Mesenchymal stem cell (in vitro differentiated cells and primary cell): ENCODE data around the gene COL15A1.
"Not testable (repeated sequence)": the region's sequence is repeated elsewhere in the genome, so short reads cannot be mapped to it uniquely, and the experiment has no call there.

ENCODE experiments used
- DNase-seq: peaks from one replicate; pipeline ENCODE4 v3.0.0-alpha.2; 2013
- H2AFZ ChIP-seq: one replicate; pipeline ENCODE4 v1.6.1; 2013; ENCODE audit warnings: low read depth, mild to moderate bottlenecking, control low read depth, inconsistent platforms, low read length, moderate library complexity
- H2AK5ac ChIP-seq: 2 replicates; pipeline ENCODE4 v1.6.1; 2013; ENCODE audit warnings: low read length, moderate library complexity, mild to moderate bottlenecking, inconsistent platforms; ENCODE audit not compliant: severe bottlenecking
- H2BK120ac ChIP-seq: one replicate; pipeline ENCODE4 v1.6.1; 2013; ENCODE audit warnings: low read depth, mild to moderate bottlenecking, inconsistent platforms, low read length, moderate library complexity
- H2BK12ac ChIP-seq, 2 experiments: one replicate each; pipeline ENCODE4 v1.6.1; 2013; ENCODE audit warnings: inconsistent platforms in 2 of 2, low read length in 2 of 2, mild to moderate bottlenecking in 2 of 2, moderate library complexity in 2 of 2, control low read depth in 1 of 2
- H2BK15ac ChIP-seq: one replicate; pipeline ENCODE4 v1.6.1; 2013; ENCODE audit warnings: mild to moderate bottlenecking, low read depth, inconsistent platforms; ENCODE audit not compliant: poor library complexity, severe bottlenecking
- H2BK5ac ChIP-seq: 2 replicates; pipeline ENCODE4 v1.6.1; 2013; ENCODE audit warnings: low read depth, mild to moderate bottlenecking, low read length, control low read depth, inconsistent platforms; ENCODE audit not compliant: poor library complexity, severe bottlenecking
- H3K14ac ChIP-seq, 2 experiments: one replicate each; pipeline ENCODE4 v1.6.1; 2013; ENCODE audit warnings: inconsistent platforms in 2 of 2, low read length in 2 of 2, control low read depth in 1 of 2, mild to moderate bottlenecking in 1 of 2, moderate library complexity in 1 of 2
- H3K18ac ChIP-seq, 2 experiments: one replicate each; pipeline ENCODE4 v1.6.1; 2013; ENCODE audit warnings: inconsistent platforms in 2 of 2, low read length in 2 of 2, control low read depth in 1 of 2, low read depth in 1 of 2, mild to moderate bottlenecking in 1 of 2
- H3K23ac ChIP-seq, 2 experiments: one replicate each; pipeline ENCODE4 v1.6.1; 2013; ENCODE audit warnings: inconsistent platforms in 2 of 2, low read length in 2 of 2, mild to moderate bottlenecking in 2 of 2, moderate library complexity in 2 of 2, control low read depth in 1 of 2
- H3K27ac ChIP-seq: 2 replicates; pipeline ENCODE4 v1.5.1; 2013; ENCODE audit warnings: mild to moderate bottlenecking, moderate library complexity, low read length, control low read depth, inconsistent platforms; ENCODE audit not compliant: poor library complexity, severe bottlenecking
- H3K27me3 ChIP-seq, 2 experiments: 2 replicates each; pipeline versions ENCODE4 v1.6.1 to v1.7.0; 2013; ENCODE audit warnings: low read length in 2 of 2, mild to moderate bottlenecking in 2 of 2, moderate library complexity in 2 of 2, control low read depth in 1 of 2, inconsistent platforms in 1 of 2; ENCODE audit not compliant: control insufficient read depth in 1 of 2, insufficient read depth in 1 of 2
- H3K36me3 ChIP-seq, 2 experiments: 2 replicates each; pipeline versions ENCODE4 v1.6.1 to v1.7.0; 2013; ENCODE audit warnings: low read length in 2 of 2, control low read depth in 1 of 2, inconsistent platforms in 1 of 2, low read depth in 1 of 2, mild to moderate bottlenecking in 1 of 2; ENCODE audit not compliant: insufficient read depth in 2 of 2, control insufficient read depth in 1 of 2
- H3K4ac ChIP-seq, 2 experiments: one replicate each; pipeline ENCODE4 v1.6.1; 2013; ENCODE audit warnings: inconsistent platforms in 2 of 2, low read length in 2 of 2, mild to moderate bottlenecking in 2 of 2, moderate library complexity in 2 of 2, control low read depth in 1 of 2, low read depth in 1 of 2
- H3K4me1 ChIP-seq: 2 replicates; pipeline ENCODE4 v1.6.1; 2013; ENCODE audit warnings: low read depth, low read length, control low read depth; ENCODE audit not compliant: control insufficient read depth, insufficient read depth
- H3K4me2 ChIP-seq: 2 replicates; pipeline ENCODE4 v1.6.1; 2013; ENCODE audit warnings: low read length, mild to moderate bottlenecking, inconsistent platforms; ENCODE audit not compliant: poor library complexity, severe bottlenecking
- H3K4me3 ChIP-seq, 2 experiments: 2 replicates each; pipeline versions ENCODE4 v1.5.1 to v1.7.0; 2013; ENCODE audit warnings: low read length in 2 of 2, mild to moderate bottlenecking in 2 of 2, control low read depth in 1 of 2, low read depth in 1 of 2; ENCODE audit not compliant: insufficient read depth in 1 of 2
- H3K79me1 ChIP-seq: replicated peaks from 2 replicates; pipeline ENCODE4 v1.6.1; 2013; ENCODE audit warnings: mild to moderate bottlenecking, control low read depth, low read length, inconsistent platforms; ENCODE audit not compliant: poor library complexity, severe bottlenecking
- H3K9ac ChIP-seq: 2 replicates; pipeline ENCODE4 v1.7.0; 2013; ENCODE audit warnings: mild to moderate bottlenecking, low read length, moderate library complexity
- H3K9me3 ChIP-seq: 2 replicates; pipeline ENCODE4 v1.7.0; 2013; ENCODE audit warnings: mild to moderate bottlenecking, low read length; ENCODE audit not compliant: control insufficient read depth
- H4K8ac ChIP-seq: one replicate; pipeline ENCODE4 v1.6.1; 2013; ENCODE audit warnings: inconsistent platforms, mild to moderate bottlenecking, low read length, moderate library complexity
- H4K91ac ChIP-seq: one replicate; pipeline ENCODE4 v1.6.1; 2013; ENCODE audit warnings: mild to moderate bottlenecking, low read length, inconsistent platforms
- WGBS: methylation state at CpG from one replicate; pipeline ENCODE4 v1.1.7; 2013; ENCODE audit warnings: mixed read lengths; 5-methylcytosine and 5-hydroxymethylcytosine counted together

Gene COL15A1

DNA sequence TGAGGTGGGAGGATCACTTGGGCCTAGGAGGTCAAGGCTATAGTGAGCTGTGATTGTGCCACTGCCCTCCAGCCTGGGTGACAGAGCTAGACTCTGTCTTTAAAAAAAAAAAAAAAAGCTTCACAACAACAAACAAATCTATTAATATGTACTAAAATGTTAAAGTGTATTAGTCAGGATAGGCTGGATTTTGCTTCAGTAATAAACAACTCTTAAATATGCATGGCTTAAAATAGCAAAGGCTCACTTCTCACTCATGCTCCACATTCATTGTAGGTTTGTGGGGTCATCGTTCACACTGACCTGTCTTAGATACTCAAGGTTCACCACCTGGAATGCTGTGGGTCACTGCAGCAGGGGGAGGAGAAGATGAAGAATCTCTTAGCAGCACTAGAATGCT, 33.8 kb upstream of the COL15A1 start:
- peak; percentile 34 for DNase-seq
- peaks cover 19% of the 10 kb centered on the region for H3K4me1 ChIP-seq
- H3K27ac ChIP-seq, result no peak overlapping the region
- no peak overlapping the region for H3K4me3 ChIP-seq
- H4K91ac ChIP-seq, result peak overlapping the region; percentile 6
- H2BK15ac ChIP-seq, result no peak overlapping the region
- H3K9me3 ChIP-seq, result no peaks in the 10 kb centered on the region
- no peak overlapping the region for H2BK120ac ChIP-seq
- H3K79me1 ChIP-seq, result no peaks in the 10 kb centered on the region
- H3K27me3 ChIP-seq, result no peaks in the 10 kb centered on the region
- H2BK12ac ChIP-seq, result peak overlapping the region; percentile 22 to 37
- H3K36me3 ChIP-seq, result no peaks in the 10 kb centered on the region
- no peak overlapping the region for H4K8ac ChIP-seq
- H3K18ac ChIP-seq, result peak overlapping the region in 1 of 2 experiments; percentile 25
- WGBS, result 100% methylated on average over 1 of the region's 1 CpG
- no peak overlapping the region for H2AK5ac ChIP-seq
- no peak overlapping the region for H3K14ac ChIP-seq
- H2BK5ac ChIP-seq, result no peak overlapping the region
- no peak overlapping the region for H3K4ac ChIP-seq
- H2AFZ ChIP-seq, result no peak overlapping the region
- no peak overlapping the region for H3K9ac ChIP-seq
- H3K23ac ChIP-seq, result no peak overlapping the region
- no peak overlapping the region for H3K4me2 ChIP-seq

- no peaks in the 10 kb centered on the region for H3K79me1 ChIP-seq
Observed at GRCh38 chr9:98911042-98911441, 32.7 kb upstream of the COL15A1 start.

DNA sequence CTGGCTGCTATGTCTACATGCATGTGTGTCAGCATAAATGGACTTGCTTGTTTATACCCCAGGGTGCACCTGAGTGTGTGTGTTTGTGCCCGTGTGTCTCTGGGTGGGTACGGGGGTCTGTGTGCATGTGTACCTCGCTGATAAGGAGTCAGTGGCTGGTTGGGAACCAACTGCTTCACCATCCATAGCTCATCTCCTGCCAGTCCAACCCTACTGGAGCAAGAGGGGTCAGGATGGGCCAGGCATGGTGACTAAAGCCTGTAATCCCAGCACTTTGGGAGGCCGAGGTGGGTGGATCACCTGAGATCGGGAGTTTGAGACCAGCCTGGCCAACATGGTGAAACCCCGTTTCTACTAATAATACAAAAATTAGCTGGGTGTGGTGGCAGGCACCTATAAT, 32.0 kb upstream of the COL15A1 start:
- not testable (repeated sequence) for H3K36me3 ChIP-seq, H3K18ac ChIP-seq, H3K4me2 ChIP-seq, H2BK5ac ChIP-seq, H3K79me1 ChIP-seq, H3K9ac ChIP-seq, H4K91ac ChIP-seq, H3K14ac ChIP-seq, H2AFZ ChIP-seq, H2AK5ac ChIP-seq, H4K8ac ChIP-seq, DNase-seq, H3K27ac ChIP-seq, H3K27me3 ChIP-seq, H2BK120ac ChIP-seq, H3K9me3 ChIP-seq, H3K4me3 ChIP-seq, H2BK15ac ChIP-seq, H3K23ac ChIP-seq, H3K4ac ChIP-seq
- Histone ChIP-seq H3K4me1 (peaks cover 15% of the 10 kb centered on the region), H2BK12ac (peak overlapping the region in 1 of 2 experiments; percentile 93)
- WGBS, result 92% methylated on average over 6 of the region's 6 CpGs

More at GRCh38 chr9:98911042-98911441, 32.7 kb upstream of the COL15A1 start:
- Histone ChIP-seq H3K27me3 (no peaks in the 10 kb centered on the region), H3K4me3 (no peak overlapping the region), H2BK15ac (no peak overlapping the region), H3K18ac (no peak overlapping the region), H4K8ac (no peak overlapping the region), H3K9me3 (no peaks in the 10 kb centered on the region), H3K9ac (no peak overlapping the region), H3K4me1 (peaks cover 19% of the 10 kb centered on the region), H3K14ac (no peak overlapping the region), H2AFZ (no peak overlapping the region), H2BK120ac (no peak overlapping the region), H2BK5ac (no peak overlapping the region), H3K23ac (no peak overlapping the region), H4K91ac (no peak overlapping the region), H3K4me2 (no peak overlapping the region), H2BK12ac (no peak overlapping the region), H3K36me3 (no peaks in the 10 kb centered on the region), H3K27ac (no peak overlapping the region), H3K4ac (no peak overlapping the region), H2AK5ac (no peak overlapping the region)
- no peak for DNase-seq
- 93% methylated on average over 5 of the region's 5 CpGs for WGBS

DNA sequence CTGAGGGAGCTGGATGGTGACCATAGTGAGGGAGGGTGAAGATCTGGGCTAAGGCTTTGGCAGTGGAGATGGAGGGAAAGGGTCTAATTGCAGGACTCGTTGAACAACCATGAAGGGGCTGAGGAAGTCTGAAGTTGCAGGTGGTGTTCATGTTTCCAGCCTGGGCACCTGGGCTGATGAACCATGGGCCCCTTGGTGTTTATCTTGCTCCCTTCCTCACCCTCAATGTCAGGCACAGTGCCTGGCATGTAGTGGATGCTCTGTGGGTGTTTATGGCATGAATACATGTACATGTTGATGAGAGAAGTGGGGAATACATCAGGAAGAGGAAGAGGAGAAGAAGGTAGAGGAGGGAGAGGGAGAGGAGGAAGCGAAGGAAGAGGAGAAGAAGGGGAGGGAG, 31.3 kb upstream of the COL15A1 start:
- Histone ChIP-seq H3K27me3 (no peaks in the 10 kb centered on the region), H3K23ac (no peak overlapping the region), H2AFZ (no peak overlapping the region), H4K8ac (no peak overlapping the region), H3K4me1 (peaks cover 12% of the 10 kb centered on the region), H3K4me2 (no peak overlapping the region), H3K4ac (no peak overlapping the region), H3K4me3 (no peak overlapping the region), H3K79me1 (no peaks in the 10 kb centered on the region), H2BK12ac (no peak overlapping the region), H3K18ac (peak overlapping the region in 1 of 2 experiments; percentile 30), H2AK5ac (no peak overlapping the region), H3K9me3 (no peaks in the 10 kb centered on the region), H2BK5ac (no peak overlapping the region), H3K27ac (no peak overlapping the region), H4K91ac (no peak overlapping the region), H2BK120ac (no peak overlapping the region), H2BK15ac (no peak overlapping the region), H3K14ac (no peak overlapping the region), H3K36me3 (no peaks in the 10 kb centered on the region), H3K9ac (no peak overlapping the region)
- 92% methylated on average over 2 of the region's 2 CpGs for WGBS
- no peak for DNase-seq
